H9 (cell line): ENCODE data around the gene NSUN3. TPM values are rescaled to one million over a fixed set of nuclear protein-coding genes. Genes with fewer than 3 reads are reported as not detected.

Experiments
- DNase-seq: peaks from one replicate; pipeline ENCODE4 v3.0.0-alpha.2; 2017
- H2AFZ ChIP-seq: one replicate; pipeline ENCODE4 v1.6.1; 2013; ENCODE audit warnings: mild to moderate bottlenecking, low read length, control low read depth, moderate library complexity
- H2AK5ac ChIP-seq: 2 replicates; pipeline ENCODE4 v1.6.1; 2013; ENCODE audit warnings: low read length, control low read depth, mixed read lengths; ENCODE audit not compliant: insufficient read length
- H2BK120ac ChIP-seq: one replicate; pipeline ENCODE4 v1.6.1; 2013; ENCODE audit warnings: low read depth, mild to moderate bottlenecking, low read length, control low read depth, inconsistent platforms; ENCODE audit not compliant: poor library complexity, severe bottlenecking
- H2BK12ac ChIP-seq: 2 replicates; pipeline ENCODE4 v1.6.1; 2013; ENCODE audit warnings: low read length, control low read depth, mixed read lengths, low read depth; ENCODE audit not compliant: insufficient read length
- H2BK15ac ChIP-seq: 2 replicates; pipeline ENCODE4 v1.6.1; 2013; ENCODE audit warnings: low read depth, low read length, control low read depth
- H2BK20ac ChIP-seq: one replicate; pipeline ENCODE4 v1.6.1; 2013; ENCODE audit warnings: low read depth, mild to moderate bottlenecking, low read length, control low read depth, inconsistent platforms; ENCODE audit not compliant: poor library complexity, severe bottlenecking
- H2BK5ac ChIP-seq: 2 replicates; pipeline ENCODE4 v1.6.1; 2013; ENCODE audit warnings: low read length, control low read depth, mixed read lengths; ENCODE audit not compliant: insufficient read length
- H3K14ac ChIP-seq: 2 replicates; pipeline ENCODE4 v1.6.1; 2013; ENCODE audit warnings: low read length, control low read depth; ENCODE audit not compliant: insufficient read depth
- H3K18ac ChIP-seq: 2 replicates; pipeline ENCODE4 v1.6.1; 2013; ENCODE audit warnings: low read depth, mild to moderate bottlenecking, mixed read lengths, low read length, control low read depth; ENCODE audit not compliant: insufficient read length
- H3K23ac ChIP-seq: 2 replicates; pipeline ENCODE4 v1.6.1; 2013; ENCODE audit warnings: low read length, control low read depth, mixed read lengths, low read depth; ENCODE audit not compliant: insufficient read length
- H3K23me2 ChIP-seq: 2 replicates; pipeline ENCODE4 v1.6.1; 2013; ENCODE audit warnings: low read depth, mild to moderate bottlenecking, mixed read lengths, low read length, control low read depth; ENCODE audit not compliant: insufficient read length, poor library complexity, severe bottlenecking
- H3K27ac ChIP-seq: 2 replicates; pipeline ENCODE4 v1.5.1; 2013; ENCODE audit warnings: low read length, control low read depth, mixed read lengths, low read depth; ENCODE audit not compliant: insufficient read length
- H3K27me3 ChIP-seq: 2 replicates; pipeline ENCODE4 v1.6.1; 2013; ENCODE audit warnings: low read length, control low read depth, inconsistent platforms; ENCODE audit not compliant: insufficient read depth
- H3K4ac ChIP-seq: 2 replicates; pipeline ENCODE4 v1.6.1; 2013; ENCODE audit warnings: low read depth, mild to moderate bottlenecking, control low read depth, inconsistent platforms, low read length, moderate library complexity
- H3K4me1 ChIP-seq: 2 replicates; pipeline ENCODE4 v1.6.1; 2013; ENCODE audit warnings: low read length, control low read depth, inconsistent platforms; ENCODE audit not compliant: insufficient read depth
- H3K4me2 ChIP-seq: 2 replicates; pipeline ENCODE4 v1.6.1; 2013; ENCODE audit warnings: low read length, control low read depth, mixed read lengths; ENCODE audit not compliant: insufficient read length, insufficient read depth
- H3K56ac ChIP-seq: 2 replicates; pipeline ENCODE4 v1.6.1; 2013; ENCODE audit warnings: low read depth, mild to moderate bottlenecking, mixed read lengths, low read length, control low read depth; ENCODE audit not compliant: insufficient read length
- H3K79me1 ChIP-seq: 2 replicates; pipeline ENCODE4 v1.6.1; 2013; ENCODE audit warnings: low read depth, mild to moderate bottlenecking, moderate library complexity, low read length, control low read depth, inconsistent platforms; ENCODE audit not compliant: insufficient read depth, poor library complexity, severe bottlenecking
- H3K79me2 ChIP-seq: 2 replicates; pipeline ENCODE4 v1.6.1; 2013; ENCODE audit warnings: low read length, control low read depth, inconsistent platforms; ENCODE audit not compliant: insufficient read depth
- H3K9ac ChIP-seq: 2 replicates; pipeline ENCODE4 v1.6.1; 2013; ENCODE audit warnings: low read length, control low read depth, mixed read lengths; ENCODE audit not compliant: insufficient read length; ENCODE audit errors: extremely low read depth
- H3K9me3 ChIP-seq: one replicate; pipeline ENCODE4 v1.6.1; 2013; ENCODE audit warnings: low read depth, low read length, inconsistent platforms; ENCODE audit not compliant: control insufficient read depth
- H3T11ph ChIP-seq: one replicate; pipeline ENCODE4 v1.6.1; 2013; ENCODE audit warnings: mild to moderate bottlenecking, low read length, control low read depth, inconsistent platforms
- H4K20me1 ChIP-seq: one replicate; pipeline ENCODE4 v1.6.1; 2013; ENCODE audit not compliant: control insufficient read depth, insufficient read length, insufficient read depth
- H4K5ac ChIP-seq: 2 replicates; pipeline ENCODE4 v1.6.1; 2013; ENCODE audit warnings: low read depth, mild to moderate bottlenecking, mixed read lengths, low read length, control low read depth; ENCODE audit not compliant: insufficient read length
- H4K8ac ChIP-seq: replicated peaks from 2 replicates; pipeline ENCODE4 v1.6.1; 2013; ENCODE audit warnings: low read length, control low read depth, mixed read lengths, low read depth; ENCODE audit not compliant: insufficient read length
- H4K91ac ChIP-seq: 2 replicates; pipeline ENCODE4 v1.6.1; 2013; ENCODE audit warnings: low read depth, mild to moderate bottlenecking, moderate library complexity, mixed read lengths, low read length, control low read depth; ENCODE audit not compliant: insufficient read length
- H3K27ac Mint-ChIP-seq, 3 experiments: 2 replicates in 2 of 3; 3 replicates in 1 of 3; pipeline ENCODE4 v1.8.0; 2020 to 2021; ENCODE audit warnings: mixed read lengths in 3 of 3, mild to moderate bottlenecking in 1 of 3, moderate library complexity in 1 of 3
- H3K27me3 Mint-ChIP-seq: 2 replicates; pipeline ENCODE4 v1.8.0; 2021; ENCODE audit warnings: low read depth, mild to moderate bottlenecking, moderate library complexity, mixed read lengths
- H3K36me3 Mint-ChIP-seq, 3 experiments: 2 replicates in 2 of 3; 3 replicates in 1 of 3; pipeline ENCODE4 v1.8.0; 2020 to 2021; ENCODE audit warnings: low read depth in 3 of 3, mixed read lengths in 3 of 3; ENCODE audit not compliant: insufficient read depth in 1 of 3
- H3K4me1 Mint-ChIP-seq, 2 experiments: 2 replicates each; pipeline ENCODE4 v1.8.0; 2020; ENCODE audit warnings: mixed read lengths in 2 of 2
- H3K4me3 Mint-ChIP-seq, 2 experiments: 2 replicates in 1 of 2; 3 replicates in 1 of 2; pipeline ENCODE4 v1.8.0; 2020 to 2021; ENCODE audit warnings: mild to moderate bottlenecking in 2 of 2, mixed read lengths in 2 of 2, moderate library complexity in 1 of 2
- H3K9me3 Mint-ChIP-seq, 2 experiments: 2 replicates in 1 of 2; 3 replicates in 1 of 2; pipeline ENCODE4 v1.8.0; 2020; ENCODE audit warnings: mild to moderate bottlenecking in 2 of 2, mixed read lengths in 2 of 2, moderate library complexity in 1 of 2
- WGBS: extraction: QIAGEN DNeasy Blood & Tissue Kit; methylation state at CpG from one replicate; pipeline ENCODE4 v1.1.7; 2013; ENCODE audit warnings: missing lambda C conversion rate, low lambda C conversion rate, mixed read lengths; ENCODE audit not compliant: insufficient read length; ENCODE audit errors: extremely low coverage; 5-methylcytosine and 5-hydroxymethylcytosine counted together
- total RNA-seq: library from RNA; stranded (reverse); gene quantifications from 2 replicates; pipeline ENCODE4 v1.2.1, GENCODE V29; 2021
- TF ChIP-seq, protein P1 (sequence below): fragments of 200-600 bp; sonication (generic); conservative IDR thresholded peaks from 3 replicates; pipeline ENCODE4 v1.8.0; 2021; ENCODE audit warnings: antibody characterized with exemption, mild to moderate bottlenecking

NSUN3 gene
- total RNA-seq, 1 experiment from 2014 or later: 7.4 TPM

DNA sequence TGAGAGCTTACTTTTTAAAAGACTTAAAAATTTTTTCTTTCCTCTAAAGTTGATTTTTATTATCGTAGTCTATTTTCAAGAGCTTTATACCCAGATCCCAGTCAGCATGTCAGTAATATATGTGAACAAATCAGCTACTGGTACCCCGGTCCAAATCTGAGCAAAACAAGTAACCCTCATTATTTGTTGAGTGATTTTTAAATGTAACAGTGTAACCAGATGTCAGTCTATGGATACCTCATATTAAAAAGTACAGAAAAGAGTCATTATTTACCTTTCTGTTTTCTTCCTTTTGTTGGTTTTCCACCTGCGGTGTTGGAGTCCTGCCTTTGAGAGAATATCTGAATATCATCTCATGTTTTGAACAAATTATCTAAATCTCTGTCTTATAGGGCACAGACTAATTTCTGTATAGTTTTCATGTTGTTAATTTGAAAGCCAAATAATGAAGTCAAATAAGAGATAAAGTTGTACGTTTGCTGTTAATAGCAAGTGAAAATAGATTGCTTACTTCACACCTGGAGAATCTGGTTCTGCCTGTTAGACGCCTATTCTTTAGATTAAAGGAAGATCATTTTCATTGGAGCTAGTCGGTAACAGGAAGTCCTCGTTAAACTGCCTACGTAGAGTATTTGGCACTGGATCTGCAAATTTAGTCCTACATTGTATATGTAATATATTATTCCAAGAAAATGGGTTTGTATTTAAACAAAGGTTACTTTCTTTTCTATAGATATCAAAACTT lies 34.6 kb upstream of the NSUN3 start, which contains the start of gene STX19:
STX19 (minus strand) TSS at position 505 of the 745 bp plus-strand sequence. CDS start 13,328 bp downstream, outside the sequence.
- no peaks in the 10 kb centered on the region for H3K79me1 ChIP-seq
- no peak within 1 kb of the TSS for H3K4me3 Mint-ChIP-seq
- H2AK5ac ChIP-seq: no peak within 1 kb of the TSS
- H4K20me1 ChIP-seq: no peaks in the 10 kb centered on the region
- H3K36me3 Mint-ChIP-seq: no peaks in the 10 kb centered on the region
- H3K9me3 Mint-ChIP-seq: no peaks in the 10 kb centered on the region
- H3K9me3 ChIP-seq: no peaks in the 10 kb centered on the region
- H3K4me2 ChIP-seq: no peak within 1 kb of the TSS
- H3K4me1 ChIP-seq: no peaks in the 10 kb centered on the region
- H3K23me2 ChIP-seq: no peaks in the 10 kb centered on the region
- H2BK20ac ChIP-seq: no peak within 1 kb of the TSS
- H3K27ac ChIP-seq: no peak within 1 kb of the TSS
- no CpG with 5 or more reads among the region's 8 CpGs for WGBS
- H3K27me3 Mint-ChIP-seq: no peaks in the 10 kb centered on the region
- H3K18ac ChIP-seq: no peak within 1 kb of the TSS
- no peak for DNase-seq
- no peak within 1 kb of the TSS for H4K5ac ChIP-seq
- H3K56ac ChIP-seq: no peak within 1 kb of the TSS
- H3K14ac ChIP-seq: no peak within 1 kb of the TSS
- H2BK12ac ChIP-seq: no peak within 1 kb of the TSS
- H3K27me3 ChIP-seq: no peaks in the 10 kb centered on the region
- H2BK120ac ChIP-seq: no peak within 1 kb of the TSS
- no peak within 1 kb of the TSS for H3T11ph ChIP-seq
- H3K27ac Mint-ChIP-seq: peak within 1 kb of the TSS in 1 of 3 experiments; percentile 4; a peak in 1 of 7 replicates
- no peak within 1 kb of the TSS for H4K91ac ChIP-seq
- no peak within 1 kb of the TSS for H2BK5ac ChIP-seq
- no peak within 1 kb of the TSS for H3K23ac ChIP-seq
- H2BK15ac ChIP-seq: no peak within 1 kb of the TSS
- no peak within 1 kb of the TSS for H2AFZ ChIP-seq
- no peak within 1 kb of the TSS for H3K4ac ChIP-seq
- H4K8ac ChIP-seq: no peak within 1 kb of the TSS
- no peak within 1 kb of the TSS for H3K9ac ChIP-seq
- H3K79me2 ChIP-seq: no peaks in the 10 kb centered on the region
- TF ChIP-seq, protein P1, sequence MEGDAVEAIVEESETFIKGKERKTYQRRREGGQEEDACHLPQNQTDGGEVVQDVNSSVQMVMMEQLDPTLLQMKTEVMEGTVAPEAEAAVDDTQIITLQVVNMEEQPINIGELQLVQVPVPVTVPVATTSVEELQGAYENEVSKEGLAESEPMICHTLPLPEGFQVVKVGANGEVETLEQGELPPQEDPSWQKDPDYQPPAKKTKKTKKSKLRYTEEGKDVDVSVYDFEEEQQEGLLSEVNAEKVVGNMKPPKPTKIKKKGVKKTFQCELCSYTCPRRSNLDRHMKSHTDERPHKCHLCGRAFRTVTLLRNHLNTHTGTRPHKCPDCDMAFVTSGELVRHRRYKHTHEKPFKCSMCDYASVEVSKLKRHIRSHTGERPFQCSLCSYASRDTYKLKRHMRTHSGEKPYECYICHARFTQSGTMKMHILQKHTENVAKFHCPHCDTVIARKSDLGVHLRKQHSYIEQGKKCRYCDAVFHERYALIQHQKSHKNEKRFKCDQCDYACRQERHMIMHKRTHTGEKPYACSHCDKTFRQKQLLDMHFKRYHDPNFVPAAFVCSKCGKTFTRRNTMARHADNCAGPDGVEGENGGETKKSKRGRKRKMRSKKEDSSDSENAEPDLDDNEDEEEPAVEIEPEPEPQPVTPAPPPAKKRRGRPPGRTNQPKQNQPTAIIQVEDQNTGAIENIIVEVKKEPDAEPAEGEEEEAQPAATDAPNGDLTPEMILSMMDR: no peak
- H3K4me1 Mint-ChIP-seq: peaks cover 4 to 5% of the 10 kb centered on the region in 2 experiments; a peak in 2 of 4 replicates
